Loucy (cell line): ENCODE data around the gene ITPKB.

Experiments
- H2AFZ ChIP-seq: fragments of 200-600 bp; sonication (generic); 2 replicates; pipeline ENCODE4 v1.6.0; 2016; ENCODE audit warnings: antibody characterized with exemption, mild to moderate bottlenecking, low read length, moderate library complexity
- H3F3A ChIP-seq: fragments of 200-600 bp; 2 replicates; pipeline ENCODE4 v1.6.0; 2016; ENCODE audit warnings: antibody characterized with exemption, low read depth, mild to moderate bottlenecking
- H3K27me3 ChIP-seq: fragments of 200-600 bp; sonication (generic); 2 replicates; pipeline ENCODE4 v1.6.1; 2014; ENCODE audit warnings: low read length, mild to moderate bottlenecking; ENCODE audit not compliant: insufficient read depth, poor library complexity, severe bottlenecking
- H3K36me3 ChIP-seq: fragments of 200-600 bp; sonication (generic); 2 replicates; pipeline ENCODE4 v1.6.1; 2016; ENCODE audit warnings: low read length; ENCODE audit not compliant: insufficient read depth
- H3K4me1 ChIP-seq: fragments of 200-600 bp; sonication (generic); 2 replicates; pipeline ENCODE4 v1.5.1; 2014; ENCODE audit warnings: low read length, mild to moderate bottlenecking; ENCODE audit not compliant: insufficient read depth, poor library complexity, severe bottlenecking
- H3K4me2 ChIP-seq: fragments of 200-600 bp; sonication (generic); 2 replicates; pipeline ENCODE4 v1.6.0; 2014; ENCODE audit warnings: antibody characterized with exemption, low read length, low read depth, mild to moderate bottlenecking; ENCODE audit not compliant: poor library complexity, severe bottlenecking
- H3K4me3 ChIP-seq: fragments of 200-600 bp; sonication (generic); 2 replicates; pipeline ENCODE4 v1.5.1; 2014; ENCODE audit warnings: low read length, mild to moderate bottlenecking, mixed read lengths; ENCODE audit not compliant: poor library complexity, severe bottlenecking
- H3K79me2 ChIP-seq: fragments of 200-600 bp; sonication (generic); 2 replicates; pipeline ENCODE4 v1.6.1; 2014; ENCODE audit warnings: low read length; ENCODE audit not compliant: insufficient read depth
- H3K9ac ChIP-seq: fragments of 200-600 bp; sonication (generic); 2 replicates; pipeline ENCODE4 v1.6.0; 2014; ENCODE audit warnings: mild to moderate bottlenecking, low read depth, low read length, moderate library complexity; ENCODE audit not compliant: poor library complexity, severe bottlenecking
- H3K9me2 ChIP-seq: fragments of 200-600 bp; sonication (generic); replicated peaks from 2 replicates; pipeline ENCODE4 v1.6.1; 2016; ENCODE audit warnings: low read depth, low read length, mixed read lengths
- H3K9me3 ChIP-seq: fragments of 200-600 bp; sonication (generic); 2 replicates; pipeline ENCODE4 v1.6.1; 2014; ENCODE audit warnings: mild to moderate bottlenecking, antibody characterized with exemption, low read length, low read depth; ENCODE audit not compliant: insufficient read depth
- H4K20me1 ChIP-seq: fragments of 200-600 bp; sonication (generic); 2 replicates; pipeline ENCODE4 v1.6.0; 2014; ENCODE audit warnings: antibody characterized with exemption, low read length, mild to moderate bottlenecking; ENCODE audit not compliant: insufficient read depth, poor library complexity, severe bottlenecking
- CTCF ChIP-seq: fragments of 200-600 bp; sonication (generic); conservative IDR thresholded peaks from 2 replicates; pipeline ENCODE4 v1.5.1; 2014; ENCODE audit warnings: mild to moderate bottlenecking, antibody characterized with exemption, low read length
- EZH2phosphoT487 ChIP-seq: fragments of 200-600 bp; IDR thresholded peaks from 2 replicates; pipeline ENCODE4 v1.6.1; 2018; ENCODE audit warnings: antibody characterized with exemption, mild to moderate bottlenecking, moderate library complexity, borderline replicate concordance

ITPKB gene

GRCh38 chr1:226695335-226695900 lies 43.7 kb downstream of the ITPKB start:
- Histone ChIP-seq H2AFZ (no peak overlapping the region), H3K4me3 (no peak overlapping the region), H3K4me1 (no peaks in the 10 kb centered on the region), H4K20me1 (peaks cover 2% of the 10 kb centered on the region), H3K9me2 (no peaks in the 10 kb centered on the region), H3K4me2 (no peak overlapping the region), H3F3A (no peaks in the 10 kb centered on the region), H3K9me3 (no peaks in the 10 kb centered on the region), H3K36me3 (peaks cover 65% of the 10 kb centered on the region; the same call in 1 of the 2 replicates), H3K9ac (no peak overlapping the region), H3K27me3 (no peaks in the 10 kb centered on the region), H3K79me2 (peaks cover 81% of the 10 kb centered on the region)
- TF ChIP-seq CTCF (no peak), EZH2phosphoT487 (no peak)

- peaks cover 76% of the 10 kb centered on the region for H3K79me2 ChIP-seq
- no peak overlapping the region for H3K4me2 ChIP-seq
- H3K36me3 ChIP-seq: peaks cover 53% of the 10 kb centered on the region; the same call in 1 of the 2 replicates
- H4K20me1 ChIP-seq: peaks cover 2% of the 10 kb centered on the region
- no peak overlapping the region for H3K9ac ChIP-seq
- no peak overlapping the region for H2AFZ ChIP-seq
- TF ChIP-seq CTCF: no peak
- TF ChIP-seq EZH2phosphoT487: no peak
- H3K4me1 ChIP-seq: no peaks in the 10 kb centered on the region
- H3K4me3 ChIP-seq: no peak overlapping the region
- no peaks in the 10 kb centered on the region for H3K9me2 ChIP-seq
- no peaks in the 10 kb centered on the region for H3K9me3 ChIP-seq
- no peaks in the 10 kb centered on the region for H3K27me3 ChIP-seq
- no peaks in the 10 kb centered on the region for H3F3A ChIP-seq
Observed at GRCh38 chr1:226692823-226693222, 46.3 kb downstream of the ITPKB start.

GRCh38 chr1:226692051-226692792 lies 46.9 kb downstream of the ITPKB start:
- no peaks in the 10 kb centered on the region for H3F3A ChIP-seq
- no peak overlapping the region for H3K4me2 ChIP-seq
- H3K36me3 ChIP-seq: peaks cover 48% of the 10 kb centered on the region; the same call in 1 of the 2 replicates
- H3K4me3 ChIP-seq: no peak overlapping the region
- H3K4me1 ChIP-seq: no peaks in the 10 kb centered on the region
- H3K9ac ChIP-seq: no peak overlapping the region
- H3K79me2 ChIP-seq: peaks cover 76% of the 10 kb centered on the region
- H3K9me3 ChIP-seq: no peaks in the 10 kb centered on the region
- H2AFZ ChIP-seq: no peak overlapping the region
- H4K20me1 ChIP-seq: peaks cover 2% of the 10 kb centered on the region
- no peaks in the 10 kb centered on the region for H3K27me3 ChIP-seq
- H3K9me2 ChIP-seq: no peaks in the 10 kb centered on the region
- no peak for TF ChIP-seq EZH2phosphoT487
